Measurements from ENCODE around the gene XCR1.

GRCh38 chr3:46038916-46039315, 11.6 kb upstream of the XCR1 start:
- no peak for TF ChIP-seq POLR2AphosphoS5 (IDR thresholded peaks at IDR 0.05; ENCODE audit: insufficient read depth, low read depth, low read length)
- TF ChIP-seq POLR2A (IDR thresholded peaks at IDR 0.05; ENCODE audit: low read depth, low read length) = no peak
- no peak for TF ChIP-seq CTCF (IDR thresholded peaks at IDR 0.05; ENCODE audit: extremely low read depth in 1 of 2, insufficient read depth in 1 of 2, low read depth in 1 of 2, low read length in 2 of 2)
- TF ChIP-seq EZH2 (IDR thresholded peaks at IDR 0.05; ENCODE audit: borderline replicate concordance, low read depth, low read length, severe bottlenecking) = no peak
- no peak for TF ChIP-seq MAX (IDR thresholded peaks at IDR 0.05; ENCODE audit: insufficient read depth, insufficient read length)
- no peak for TF ChIP-seq GATA2 (IDR thresholded peaks at IDR 0.05; ENCODE audit: insufficient read depth, insufficient read length, low read depth, low read length)
